Cardiac fibroblast (primary cell): ENCODE results near the gene KIR3DL3.
A peak's percentile ranks its signal among the peaks of the same experiment; 100 is the strongest.
"Not testable (repeated sequence)": the region's sequence is repeated elsewhere in the genome, so short reads cannot be mapped to it uniquely, and the experiment has no call there.

Experiments
- DNase-seq, 2 donors: peaks; one replicate each; pipeline versions ENCODE4 v3.0.0 to v3.0.0-alpha.2; 2010; ENCODE audit warnings: low read depth in 2 of 2
- H3K4me3 ChIP-seq, 2 donors: replicated peaks in 1 of 2; 1 replicate in 1 of 2; 2 replicates in 1 of 2; pipeline ENCODE4 v1.5.1; 2011; ENCODE audit warnings: low read depth in 2 of 2, low read length in 2 of 2, mild to moderate bottlenecking in 2 of 2, moderate library complexity in 1 of 2

KIR3DL3 gene

GRCh38 chr19:54771018-54771960, 47.0 kb downstream of the KIR3DL3 start:
- H3K4me3 ChIP-seq, result not testable (repeated sequence)
- peak in 1 of 2 donors; percentile 3 for DNase-seq

- H3K4me3 ChIP-seq, DNase-seq: not testable (repeated sequence)
These were observed 48.4 kb downstream of the KIR3DL3 start for GRCh38 chr19:54772666-54773065.

GRCh38 chr19:54775095-54775815, 51.0 kb downstream of the KIR3DL3 start:
- not testable (repeated sequence) for DNase-seq, H3K4me3 ChIP-seq

GRCh38 chr19:54775830-54776229, 51.6 kb downstream of the KIR3DL3 start:
- not testable (repeated sequence) for H3K4me3 ChIP-seq, DNase-seq

- H3K4me3 ChIP-seq, DNase-seq: not testable (repeated sequence)
These were observed 53.6 kb downstream of the KIR3DL3 start for GRCh38 chr19:54777851-54778250.

- DNase-seq, result not testable (repeated sequence)
These were observed 54.7 kb downstream of the KIR3DL3 start for GRCh38 chr19:54778896-54779295.

GRCh38 chr19:54782916-54783315, 58.7 kb downstream of the KIR3DL3 start:
- DNase-seq, H3K4me3 ChIP-seq: not testable (repeated sequence)

More at GRCh38 chr19:54778896-54779295, 54.7 kb downstream of the KIR3DL3 start:
- H3K4me3 ChIP-seq, result not testable (repeated sequence)
